22Rv1 (cell line): Measurements from ENCODE around the gene ITPK1.
"Not testable (repeated sequence)": the region's sequence is repeated elsewhere in the genome, so short reads cannot be mapped to it uniquely, and the experiment has no call there.

ENCODE experiments used
- ZFX ChIP-seq: fragments of 450-650 bp; IDR thresholded peaks from 2 replicates; pipeline ENCODE4 v1.6.1; 2017; ENCODE audit warnings: antibody characterized with exemption, borderline replicate concordance
- TF ChIP-seq, protein P1 (sequence below): fragments of 450-650 bp; IDR thresholded peaks from 2 replicates; pipeline ENCODE4 v1.5.1; 2017; ENCODE audit warnings: mild to moderate bottlenecking

DNA sequence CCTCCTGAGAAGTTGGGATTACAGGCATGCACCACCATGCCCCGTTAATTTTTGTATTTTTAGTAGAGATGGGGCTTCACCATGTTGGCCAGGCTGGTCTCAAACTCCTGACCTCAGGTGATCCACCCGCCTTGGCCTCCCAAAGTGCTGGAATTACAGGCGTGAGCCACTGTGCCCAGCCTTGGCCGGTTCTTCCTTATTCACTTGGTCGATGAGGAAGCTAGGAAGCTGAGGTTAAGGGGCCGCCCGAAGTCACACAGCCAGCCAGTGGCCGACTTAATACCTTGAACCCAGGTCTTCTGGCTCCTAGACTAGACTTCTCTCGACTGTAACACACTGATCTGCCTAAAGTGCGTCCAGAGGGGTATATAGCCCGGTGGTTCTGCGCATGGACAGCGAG lies 20.8 kb upstream of the ITPK1 start:
- TF ChIP-seq, protein P1, sequence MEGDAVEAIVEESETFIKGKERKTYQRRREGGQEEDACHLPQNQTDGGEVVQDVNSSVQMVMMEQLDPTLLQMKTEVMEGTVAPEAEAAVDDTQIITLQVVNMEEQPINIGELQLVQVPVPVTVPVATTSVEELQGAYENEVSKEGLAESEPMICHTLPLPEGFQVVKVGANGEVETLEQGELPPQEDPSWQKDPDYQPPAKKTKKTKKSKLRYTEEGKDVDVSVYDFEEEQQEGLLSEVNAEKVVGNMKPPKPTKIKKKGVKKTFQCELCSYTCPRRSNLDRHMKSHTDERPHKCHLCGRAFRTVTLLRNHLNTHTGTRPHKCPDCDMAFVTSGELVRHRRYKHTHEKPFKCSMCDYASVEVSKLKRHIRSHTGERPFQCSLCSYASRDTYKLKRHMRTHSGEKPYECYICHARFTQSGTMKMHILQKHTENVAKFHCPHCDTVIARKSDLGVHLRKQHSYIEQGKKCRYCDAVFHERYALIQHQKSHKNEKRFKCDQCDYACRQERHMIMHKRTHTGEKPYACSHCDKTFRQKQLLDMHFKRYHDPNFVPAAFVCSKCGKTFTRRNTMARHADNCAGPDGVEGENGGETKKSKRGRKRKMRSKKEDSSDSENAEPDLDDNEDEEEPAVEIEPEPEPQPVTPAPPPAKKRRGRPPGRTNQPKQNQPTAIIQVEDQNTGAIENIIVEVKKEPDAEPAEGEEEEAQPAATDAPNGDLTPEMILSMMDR = not testable (repeated sequence)
- not testable (repeated sequence) for TF ChIP-seq ZFX
